GM20431 (cell line): Measurements from ENCODE around the gene PVALB.

Source experiments
- in situ Hi-C: fragments of 300-500 bp; cut with MseI, MboI; formaldehyde crosslinking; loops from one replicate; pipeline ENCODE4 v1.15.0; 2020; ENCODE audit warnings: low sequenced_read_pairs; ENCODE audit not compliant: unreplicated experiment

PVALB gene

GRCh38 chr22:36850056-36850455 is 33.2 kb upstream of the PVALB start:
- in situ Hi-C loops: no loop called here

- in situ Hi-C loops: no loop called here
These were observed 30.1 kb upstream of the PVALB start for GRCh38 chr22:36846949-36847348.

DNA sequence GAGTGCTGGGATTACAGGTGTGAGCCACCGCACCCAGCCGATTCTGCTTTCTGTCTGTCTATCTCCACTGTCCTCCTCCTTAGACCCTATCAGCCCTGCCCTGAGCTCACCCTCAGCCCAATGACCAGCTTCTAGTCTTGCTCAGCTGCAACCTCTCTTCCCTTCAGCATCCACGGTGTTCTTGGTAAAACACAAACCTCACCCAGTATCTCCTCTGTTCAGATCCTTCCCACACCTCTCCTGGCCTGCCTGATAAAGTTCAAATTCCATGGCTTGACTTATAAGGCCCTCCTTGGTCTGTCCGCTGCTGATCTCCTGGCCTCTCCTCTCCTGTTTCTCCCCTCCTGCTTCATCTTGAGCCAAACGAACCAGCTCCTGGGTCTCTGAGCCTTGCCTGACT is 29.4 kb upstream of the PVALB start:
- in situ Hi-C loops: no loop called here

- in situ Hi-C loops: no loop called here
These were observed 23.3 kb upstream of the PVALB start for GRCh38 chr22:36840106-36840505.

GRCh38 chr22:36839356-36840073 is 22.7 kb upstream of the PVALB start:
- in situ Hi-C loops: no loop called here

- in situ Hi-C loops: no loop called here
These were observed 21.5 kb upstream of the PVALB start for GRCh38 chr22:36838119-36839030.

GRCh38 chr22:36835903-36836302 is 19.1 kb upstream of the PVALB start:
- in situ Hi-C loops: no loop called here

DNA sequence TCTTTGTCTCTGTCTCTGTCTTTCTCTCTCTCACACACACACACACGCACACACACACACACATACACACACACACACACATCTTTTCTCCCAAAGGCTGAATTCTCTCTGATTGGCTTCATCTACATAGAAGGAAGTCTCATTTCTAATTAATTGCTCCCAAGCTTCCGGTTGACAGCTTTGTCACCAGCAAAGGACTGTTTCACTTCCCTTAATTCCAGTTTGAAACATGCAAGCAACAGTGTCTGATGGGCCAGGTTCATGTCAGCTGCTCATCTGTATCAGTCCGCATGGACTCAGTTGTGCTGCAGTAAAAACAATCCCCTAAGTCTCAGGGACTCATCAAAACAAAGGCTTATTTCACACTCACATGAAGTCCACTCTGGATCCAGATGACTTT is 16.2 kb upstream of the PVALB start:
- in situ Hi-C loops: no loop called here

DNA sequence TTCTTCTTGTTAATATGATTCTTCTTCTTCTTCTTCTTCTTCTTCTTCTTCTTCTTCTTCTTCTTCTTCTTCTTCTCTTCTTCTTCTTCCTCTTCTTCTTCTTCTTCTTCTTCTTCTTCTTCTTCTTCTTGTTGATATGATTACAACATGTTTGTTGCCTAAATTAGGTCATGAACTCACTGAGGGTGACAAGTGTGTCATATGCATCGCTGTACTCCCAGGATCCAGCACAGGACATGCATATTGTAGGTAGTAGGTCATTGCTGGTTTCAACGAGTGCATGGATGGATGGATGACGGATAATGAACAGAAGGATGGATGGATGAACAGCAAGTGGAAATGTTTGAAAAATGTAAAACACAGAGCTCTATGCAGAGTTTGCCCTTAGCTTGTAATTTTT is 14.9 kb upstream of the PVALB start:
- in situ Hi-C loops: no loop called here

- in situ Hi-C loops: no loop called here
These were observed 14.4 kb upstream of the PVALB start for GRCh38 chr22:36831206-36831605.

- in situ Hi-C loops: no loop called here
These were observed 13.8 kb upstream of the PVALB start for GRCh38 chr22:36830601-36831000.

DNA sequence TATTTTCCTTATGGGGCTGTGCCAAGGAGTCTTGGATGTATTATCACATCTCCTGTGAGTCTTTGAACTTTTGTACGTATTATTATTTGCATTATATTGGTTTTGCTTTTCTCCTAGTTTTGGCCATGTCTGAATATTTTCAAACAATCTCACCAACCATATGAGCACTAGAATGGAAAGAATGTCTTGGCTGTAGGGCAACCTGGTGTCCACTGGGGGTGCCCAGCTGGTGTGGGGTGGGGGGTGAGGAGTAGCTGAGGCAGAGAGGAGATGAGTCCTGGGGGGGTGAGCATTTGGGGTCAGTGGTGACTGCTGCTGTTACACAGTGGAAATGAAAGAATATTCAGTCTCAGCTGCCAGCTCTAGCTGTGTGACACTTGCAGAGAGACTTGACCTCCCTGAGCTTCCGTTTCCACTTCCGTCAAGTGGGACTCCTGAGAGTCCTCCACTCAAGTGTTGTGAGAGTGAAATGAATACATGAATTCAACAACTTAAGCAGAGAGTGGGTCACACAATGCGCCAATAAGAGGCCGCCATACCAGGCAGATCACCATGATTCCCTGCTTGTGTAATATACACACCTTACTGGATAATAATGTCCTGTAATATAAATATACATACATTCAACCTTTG is 12.7 kb upstream of the PVALB start:
- in situ Hi-C loops: no loop called here

- in situ Hi-C loops: no loop called here
These were observed 12.0 kb upstream of the PVALB start for GRCh38 chr22:36828815-36829214.

DNA sequence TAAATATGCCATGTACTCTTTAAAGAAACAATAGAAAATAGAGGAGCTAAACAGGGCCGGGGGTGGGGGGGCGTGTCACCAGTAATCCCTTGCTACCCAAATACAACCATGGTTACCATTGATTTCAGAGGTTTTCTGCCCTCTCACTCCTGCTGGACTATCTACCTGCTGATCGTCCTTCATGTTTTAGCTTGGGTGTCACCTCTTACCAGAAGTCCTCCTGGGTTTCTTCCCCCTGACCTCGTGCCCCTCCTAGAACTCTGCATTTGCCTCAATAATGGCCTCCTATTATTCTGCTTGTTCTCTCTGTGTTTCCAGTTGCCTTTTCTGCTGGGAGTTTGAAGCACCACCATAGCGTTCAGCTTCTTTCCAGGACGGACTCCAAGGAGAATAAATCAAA is 9.4 kb upstream of the PVALB start:
- in situ Hi-C loops: no loop called here

- in situ Hi-C loops: no loop called here
These were observed 7.8 kb upstream of the PVALB start for GRCh38 chr22:36824655-36825054.

DNA sequence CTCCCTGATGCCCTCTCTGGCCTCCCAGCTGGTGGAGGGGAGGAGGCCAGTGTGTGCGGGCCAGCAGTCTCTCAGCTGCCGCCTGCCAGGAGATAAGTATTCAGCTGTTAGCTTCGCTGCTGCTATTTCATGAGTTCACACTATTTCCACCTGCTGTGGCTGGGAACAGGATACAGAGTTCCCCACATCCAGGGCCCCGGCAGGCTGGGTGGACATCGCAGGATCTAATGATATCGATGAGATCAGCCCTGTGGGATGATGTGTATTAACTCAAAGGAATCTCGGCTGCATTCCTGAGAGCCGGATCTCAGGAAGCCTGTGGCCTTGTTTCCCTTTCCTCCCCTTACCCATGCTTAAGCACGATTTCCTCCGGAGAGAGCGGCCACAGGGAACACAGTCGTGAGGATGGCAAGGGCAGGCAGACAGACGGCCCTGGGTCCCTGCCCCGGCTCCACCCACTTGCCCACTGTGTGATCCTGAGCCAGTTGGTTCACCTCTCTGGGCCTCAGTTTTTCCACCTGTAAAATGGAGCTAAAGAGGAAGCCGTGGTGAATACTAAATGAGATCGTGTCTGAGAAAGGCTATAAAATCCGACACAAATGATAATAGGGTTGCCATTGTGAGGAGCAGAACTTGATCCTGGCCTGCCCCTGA is 6.5 kb upstream of the PVALB start:
- in situ Hi-C loops: no loop called here

- in situ Hi-C loops: no loop called here
These were observed 5.7 kb upstream of the PVALB start for GRCh38 chr22:36822581-36822980.

DNA sequence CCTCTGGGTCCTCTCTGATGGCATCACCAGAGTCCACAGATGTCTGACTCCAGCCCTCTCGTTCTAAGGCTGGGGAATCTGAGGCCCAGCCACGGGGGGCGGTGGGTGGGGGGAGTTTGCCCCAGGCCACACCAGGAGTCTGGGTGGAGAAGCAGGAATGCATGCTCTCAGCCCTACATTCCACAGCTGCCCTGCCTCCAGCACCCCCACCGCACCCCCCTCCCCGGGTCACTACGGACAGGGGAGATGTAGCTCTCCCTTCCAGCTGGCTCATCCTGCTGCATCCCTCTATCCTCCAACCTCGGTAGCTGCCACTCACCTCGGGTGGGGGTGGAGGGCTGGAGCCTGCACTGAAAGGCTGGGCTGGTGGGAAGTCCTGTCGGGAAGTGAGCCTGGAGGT is 2.3 kb upstream of the PVALB start:
- in situ Hi-C loops: no loop called here

DNA sequence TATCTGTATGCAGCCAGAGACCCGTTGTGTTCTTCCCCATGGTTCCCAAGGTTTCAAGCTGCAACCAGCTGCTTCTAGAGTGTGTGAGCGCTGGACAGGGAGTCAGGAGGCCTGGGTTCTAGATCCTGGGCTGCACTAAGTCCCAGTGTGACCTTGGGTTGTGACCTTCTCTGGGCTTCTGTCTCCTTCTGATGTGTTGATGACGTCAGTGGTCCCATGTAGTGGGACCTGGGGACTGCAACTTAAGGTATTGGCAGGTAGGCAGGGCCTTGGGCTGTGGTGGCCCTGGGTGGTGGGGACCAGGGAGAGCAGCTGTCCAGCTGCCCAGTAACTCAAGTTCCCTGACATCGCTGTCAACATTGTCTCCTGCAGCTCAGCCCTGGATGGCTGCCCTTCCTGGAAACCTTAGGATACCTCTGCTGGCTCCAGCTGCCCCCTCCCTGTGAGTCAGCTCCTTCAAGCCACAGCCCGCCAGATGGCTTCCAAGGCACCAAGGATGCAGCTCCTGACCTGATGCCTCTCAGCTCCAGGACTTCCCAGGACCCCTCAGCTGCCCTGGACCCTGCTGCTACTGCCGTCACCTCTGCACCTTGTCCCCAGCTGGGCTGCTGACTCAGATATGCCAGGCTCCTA is 1.3 kb upstream of the PVALB start:
- in situ Hi-C loops: no loop called here

GRCh38 chr22:36817525-36817848 is 652 bp upstream of the PVALB start:
- in situ Hi-C loops: no loop called here
